ENCODE results near the gene VEPH1. TPM values are rescaled to one million over a fixed set of nuclear protein-coding genes. Genes with fewer than 3 reads are reported as not detected.

The VEPH1 gene
- total RNA-seq, 2 donors from 2014 or later: 0.21 TPM; not detected in 1

- no peaks in the 10 kb centered on the region for H3K36me3 ChIP-seq
- DNase-seq (ENCODE audit: low spot score) (no peak), ATAC-seq (ENCODE audit: insufficient number of reproducible peaks, low FRiP score, low read depth) (no peak)
- H3K27ac ChIP-seq: no peak overlapping the region
- H3K4me1 ChIP-seq (ENCODE audit: control insufficient read depth in 1 of 2, low read depth in 2 of 2): no peaks in the 10 kb centered on the region
- no peaks in the 10 kb centered on the region for H3K9me3 ChIP-seq
- H3K4me3 ChIP-seq: no peak overlapping the region
- no peaks in the 10 kb centered on the region for H3K27me3 ChIP-seq (replicated peaks; ENCODE audit: insufficient read depth)
- no peak for TF ChIP-seq CTCF (IDR thresholded peaks at IDR 0.05)
These were observed 110.1 kb downstream of the VEPH1 start for GRCh38 chr3:157393113-157393512.

- no peak for DNase-seq (ENCODE audit: low spot score)
- H3K27ac ChIP-seq: no peak overlapping the region
These were observed 111.1 kb downstream of the VEPH1 start for GRCh38 chr3:157392104-157392503.

DNA sequence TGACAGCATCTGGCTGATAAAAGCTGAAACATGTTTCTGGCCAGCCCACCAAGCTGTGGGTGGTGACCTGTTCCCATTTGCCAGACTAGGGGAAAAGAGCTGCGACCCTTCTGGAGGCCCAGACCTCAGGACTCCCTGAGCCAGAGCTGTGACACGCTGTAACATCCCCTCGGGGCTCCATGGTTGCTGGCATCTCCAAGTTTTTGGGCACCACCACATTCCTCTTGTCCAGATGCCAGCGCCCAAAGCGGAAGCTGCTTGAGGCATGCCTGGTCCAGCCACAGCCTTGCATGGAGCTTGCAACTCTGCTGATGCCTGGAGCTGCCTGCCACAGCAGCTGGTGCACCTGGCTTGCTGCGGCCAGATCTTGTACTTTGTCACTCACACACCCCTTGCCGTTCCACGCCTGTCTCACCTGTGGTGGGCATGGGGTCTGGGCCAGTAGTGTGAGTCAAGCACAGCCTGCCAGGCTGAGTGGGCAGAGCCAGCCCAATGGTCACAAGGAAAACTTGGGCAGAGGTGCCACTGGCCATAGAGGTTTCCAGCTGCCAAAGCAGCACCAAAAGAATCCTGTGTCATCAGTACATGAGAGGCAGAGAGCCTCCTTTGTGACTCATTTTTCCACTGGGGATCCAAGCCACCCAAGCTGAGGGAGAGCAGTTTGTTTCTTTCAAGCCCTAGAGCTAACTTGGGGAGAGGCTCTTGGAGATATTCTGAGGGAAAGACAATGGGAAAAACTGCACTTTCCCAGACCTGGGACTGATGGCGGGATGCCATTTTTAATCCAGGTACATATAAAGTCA lies 112.3 kb downstream of the VEPH1 start:
- Histone ChIP-seq H3K36me3 (no peaks in the 10 kb centered on the region), H3K9me3 (no peaks in the 10 kb centered on the region), H3K27me3 (replicated peaks; ENCODE audit: insufficient read depth) (no peaks in the 10 kb centered on the region), H3K27ac (no peak overlapping the region), H3K4me1 (ENCODE audit: control insufficient read depth in 1 of 2, low read depth in 2 of 2) (no peaks in the 10 kb centered on the region), H3K4me3 (no peak overlapping the region)
- no peak for TF ChIP-seq CTCF (IDR thresholded peaks at IDR 0.05)
- ATAC-seq (ENCODE audit: insufficient number of reproducible peaks, low FRiP score, low read depth) (no peak), DNase-seq (ENCODE audit: low spot score) (no peak)

More at GRCh38 chr3:157392104-157392503, 111.1 kb downstream of the VEPH1 start:
- Histone ChIP-seq H3K36me3 (no peaks in the 10 kb centered on the region), H3K9me3 (no peaks in the 10 kb centered on the region), H3K27me3 (replicated peaks; ENCODE audit: insufficient read depth) (no peaks in the 10 kb centered on the region), H3K4me3 (no peak overlapping the region), H3K4me1 (ENCODE audit: control insufficient read depth in 1 of 2, low read depth in 2 of 2) (no peaks in the 10 kb centered on the region)
- no peak for ATAC-seq (ENCODE audit: insufficient number of reproducible peaks, low FRiP score, low read depth)
- TF ChIP-seq CTCF (IDR thresholded peaks at IDR 0.05): no peak

- Histone ChIP-seq H3K27me3 (replicated peaks; ENCODE audit: insufficient read depth) (no peaks in the 10 kb centered on the region), H3K9me3 (no peaks in the 10 kb centered on the region), H3K4me1 (ENCODE audit: control insufficient read depth in 1 of 2, low read depth in 2 of 2) (no peaks in the 10 kb centered on the region), H3K4me3 (no peak overlapping the region), H3K27ac (no peak overlapping the region), H3K36me3 (no peaks in the 10 kb centered on the region)
- ATAC-seq (ENCODE audit: insufficient number of reproducible peaks, low FRiP score, low read depth): no peak
- TF ChIP-seq CTCF (IDR thresholded peaks at IDR 0.05): no peak
- DNase-seq (ENCODE audit: low spot score): no peak
These were observed 114.2 kb downstream of the VEPH1 start for GRCh38 chr3:157388976-157389375.

- DNase-seq (ENCODE audit: low spot score) (no peak), ATAC-seq (ENCODE audit: insufficient number of reproducible peaks, low FRiP score, low read depth) (no peak)
- Histone ChIP-seq H3K9me3 (no peaks in the 10 kb centered on the region), H3K4me3 (no peak overlapping the region), H3K4me1 (ENCODE audit: control insufficient read depth in 1 of 2, low read depth in 2 of 2) (no peaks in the 10 kb centered on the region), H3K27me3 (replicated peaks; ENCODE audit: insufficient read depth) (no peaks in the 10 kb centered on the region), H3K27ac (no peak overlapping the region), H3K36me3 (no peaks in the 10 kb centered on the region)
- no peak for TF ChIP-seq CTCF (IDR thresholded peaks at IDR 0.05)
These were observed 115.3 kb downstream of the VEPH1 start for GRCh38 chr3:157387708-157388435.
